Activated CD4-positive, alpha-beta T cell treated with anti-CD3 and anti-CD28 coated beads, Interleukin-2, Interleukin-4, amounts not matched to agents 100 ng/mL and 50 ng/mL, durations not matched to agents 16 hours and 8 hours (primary cell): Measurements from ENCODE around the gene PRKG1.
"Not testable (repeated sequence)": the region's sequence is repeated elsewhere in the genome, so short reads cannot be mapped to it uniquely, and the experiment has no call there.

Experiments used
- DNase-seq: peaks from one replicate; pipeline ENCODE4 v3.0.0-alpha.2; 2020; ENCODE audit warnings: low spot score

Gene PRKG1

DNA sequence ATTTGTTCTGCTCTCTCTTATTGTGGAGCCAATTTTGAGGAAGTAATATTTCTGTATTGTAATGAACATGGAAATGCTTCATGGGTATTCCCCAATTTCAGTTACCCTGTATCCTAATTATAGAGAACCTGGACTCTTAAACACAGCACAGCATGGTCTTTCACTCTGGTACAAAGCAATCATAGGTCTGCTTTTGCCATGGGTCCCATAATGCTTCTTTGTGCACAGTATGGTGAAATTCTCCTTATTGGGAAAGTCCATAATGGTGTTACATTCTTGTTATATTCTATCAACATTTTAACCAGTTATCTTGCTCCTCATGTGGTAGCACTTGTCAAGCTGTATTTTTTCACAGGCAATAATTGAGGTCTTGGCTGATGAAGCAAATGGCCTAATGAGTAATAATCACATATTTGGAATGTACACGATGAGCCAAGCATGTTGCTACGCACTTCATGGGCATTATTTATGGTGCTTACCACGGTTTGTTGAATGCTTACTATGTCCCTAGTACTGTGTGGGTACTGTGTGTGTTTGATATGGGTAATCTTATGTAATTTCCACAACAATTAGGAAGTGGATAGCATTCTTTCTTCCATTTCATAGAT, 42.9 kb downstream of the PRKG1 start:
- DNase-seq: no peak

DNA sequence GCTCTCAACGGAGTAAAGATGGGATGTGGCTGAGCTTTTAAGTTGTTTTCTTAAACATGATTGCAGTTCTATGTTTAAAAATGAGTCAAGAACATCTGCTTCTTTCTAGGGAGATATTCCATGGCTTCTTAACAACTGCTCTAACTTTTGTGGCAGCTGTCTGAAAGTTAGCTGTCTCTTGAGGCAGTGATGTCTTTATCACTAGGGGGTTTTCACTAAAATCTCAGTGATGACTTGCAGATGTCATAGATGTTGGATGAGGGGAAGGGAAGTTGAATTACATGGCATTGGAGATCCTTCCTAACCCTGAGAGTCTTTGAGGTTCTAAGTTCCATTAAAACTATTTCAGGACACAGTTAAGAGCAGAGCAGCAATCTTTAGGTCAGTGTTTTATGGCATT, 43.5 kb downstream of the PRKG1 start:
- no peak for DNase-seq

DNA sequence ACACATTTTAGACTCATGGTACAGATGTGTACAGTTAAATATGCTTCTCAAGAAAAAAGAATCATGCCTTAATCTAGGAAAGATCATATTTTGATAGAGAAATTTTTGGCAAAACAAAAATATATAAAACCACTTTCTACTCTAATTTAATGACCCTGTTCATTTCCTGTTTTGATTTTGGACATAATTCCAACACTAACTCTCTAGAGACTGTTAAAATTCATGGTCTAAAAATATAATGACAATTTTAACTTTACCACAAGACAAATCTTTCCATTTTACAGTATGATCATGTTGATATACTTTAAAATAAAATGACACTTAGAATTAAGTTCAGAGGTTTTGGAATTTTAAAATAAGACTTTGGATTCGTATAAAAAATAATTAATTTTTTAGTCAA, 45.2 kb downstream of the PRKG1 start:
- DNase-seq: no peak

DNA sequence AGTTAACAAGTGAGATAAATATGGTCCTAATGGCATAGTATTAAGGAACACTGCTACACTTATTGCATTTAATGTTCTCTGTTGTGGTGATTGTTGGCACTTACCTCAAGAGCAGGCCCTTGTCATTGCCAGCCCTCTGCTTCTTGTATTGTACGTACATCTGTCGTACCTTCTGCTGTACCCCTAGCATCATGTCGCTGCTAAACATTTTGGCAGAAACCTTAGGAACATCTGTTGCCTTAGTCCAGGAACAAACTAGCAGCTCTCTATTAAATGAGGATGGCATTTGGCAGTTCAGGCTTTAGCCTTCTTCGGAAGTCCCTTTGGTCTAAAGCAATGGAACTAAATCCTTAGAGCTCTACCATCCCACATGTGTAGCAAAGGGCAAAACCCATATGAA, 47.6 kb downstream of the PRKG1 start:
- no peak for DNase-seq

DNA sequence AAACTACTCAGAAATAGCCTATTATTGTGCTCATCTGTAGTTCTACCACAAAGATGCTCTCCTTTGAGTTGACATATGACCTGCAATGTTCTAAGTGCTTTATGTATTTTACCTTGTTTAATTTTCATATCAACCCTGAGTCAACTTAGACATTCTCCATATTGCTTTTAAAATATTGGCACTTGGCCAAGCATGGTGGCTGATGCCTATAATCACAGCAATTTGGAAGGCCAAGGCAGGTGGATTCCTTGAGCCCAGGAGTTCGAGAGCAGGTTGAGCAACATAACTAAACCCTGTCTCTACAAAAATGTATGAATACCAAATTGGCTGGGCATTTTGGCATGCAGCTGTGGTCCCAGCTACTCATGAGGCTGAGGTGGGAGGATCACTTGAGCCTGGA, 50.6 kb downstream of the PRKG1 start:
- DNase-seq: no peak

DNA sequence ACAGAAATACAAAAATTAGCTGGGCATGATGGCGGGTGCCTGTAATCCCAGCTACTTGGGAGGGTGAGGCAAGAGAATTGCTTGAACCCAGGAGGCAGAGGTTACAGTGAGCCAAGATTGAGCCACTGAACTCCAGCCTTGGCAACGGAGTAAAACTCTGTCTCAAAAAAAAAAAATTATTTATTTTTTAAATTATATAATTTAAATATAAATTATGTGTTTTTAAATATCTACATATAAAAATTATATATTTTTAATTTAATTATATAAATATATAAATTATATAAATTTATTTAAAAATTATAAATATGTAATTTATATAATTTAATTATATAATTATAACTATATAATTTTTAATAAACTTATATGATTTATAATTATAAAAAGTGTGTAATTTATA, 51.2 kb downstream of the PRKG1 start:
- no peak for DNase-seq

DNA sequence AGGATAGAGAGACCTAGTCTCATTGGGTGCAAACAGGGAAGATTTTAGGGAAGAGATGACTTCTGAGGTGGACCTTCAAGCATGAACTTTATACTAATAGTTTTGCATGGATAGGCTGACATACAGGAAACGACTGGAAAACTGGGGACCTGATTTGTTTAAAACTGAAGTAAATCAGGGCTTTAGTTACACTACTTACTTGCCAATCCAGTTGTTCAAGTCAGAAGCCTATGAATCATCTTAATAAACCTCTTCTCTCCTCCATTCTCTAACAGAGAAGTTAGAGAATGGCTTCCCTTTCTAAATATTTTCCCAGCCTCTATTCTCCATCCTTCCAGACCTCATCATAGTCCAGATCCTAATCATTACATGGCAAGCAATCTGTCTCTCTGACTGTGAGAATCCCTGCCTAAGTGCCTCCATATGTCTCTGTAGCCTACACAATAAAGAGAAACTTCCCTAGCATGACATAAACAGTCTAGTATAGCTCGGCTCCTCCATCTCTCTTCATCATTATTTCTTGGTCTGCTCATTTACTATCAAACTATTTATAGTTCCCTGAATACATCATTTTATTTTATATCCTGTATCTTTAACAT, 55.8 kb downstream of the PRKG1 start:
- DNase-seq: no peak

DNA sequence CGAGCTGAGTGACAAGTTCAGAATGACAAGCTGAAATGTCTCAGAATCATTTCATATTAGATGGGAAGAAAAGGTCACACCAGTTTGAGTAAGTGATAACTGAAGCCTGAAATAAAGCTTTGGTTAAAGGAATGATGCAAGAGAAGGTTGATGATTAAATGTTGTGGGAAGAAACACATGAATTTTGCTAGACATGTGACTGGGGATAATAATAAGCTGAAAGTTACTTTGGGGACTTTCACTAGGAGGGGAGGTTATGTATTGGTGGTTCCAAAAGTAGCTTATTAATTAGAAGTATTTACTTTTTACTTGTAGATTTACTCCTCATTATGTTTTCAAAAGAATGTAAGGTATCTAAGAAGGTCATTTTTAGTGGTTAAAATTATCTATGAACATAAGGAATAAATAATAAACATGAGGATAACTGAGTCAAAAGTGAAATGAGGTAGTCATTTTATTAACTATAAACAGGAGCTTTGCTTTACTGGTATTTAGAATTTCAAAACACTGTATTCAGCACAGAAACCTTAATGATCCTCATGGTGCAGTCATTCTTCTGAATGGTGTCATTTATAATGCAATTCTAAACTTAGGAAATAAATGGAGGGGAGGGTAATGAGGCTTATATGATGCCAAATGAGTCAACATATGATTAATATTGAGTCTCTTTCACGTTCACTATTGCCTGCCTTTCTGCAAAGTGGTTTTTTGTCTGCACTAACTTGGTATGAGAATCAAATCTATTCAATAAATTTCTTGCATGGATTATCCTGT, 63.7 kb downstream of the PRKG1 start:
- no peak for DNase-seq

DNA sequence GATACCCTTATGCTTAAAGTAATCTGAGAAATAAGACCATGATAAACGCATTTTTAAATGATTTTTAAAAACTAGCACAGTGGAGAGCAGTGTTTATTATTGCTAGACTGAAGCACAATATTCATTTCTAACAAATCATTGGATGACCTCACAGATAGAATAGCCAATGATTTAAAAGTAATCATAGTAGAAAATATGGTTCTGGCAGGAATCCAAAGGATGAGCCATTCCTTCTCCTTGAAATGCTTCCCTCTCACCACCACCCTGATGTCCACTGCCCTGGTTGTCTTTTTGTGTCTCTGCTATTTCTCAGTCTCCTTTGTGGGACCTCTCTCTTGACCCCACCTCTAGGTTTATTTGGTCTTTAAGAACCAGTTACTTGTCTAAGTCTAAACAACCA, 64.9 kb downstream of the PRKG1 start:
- DNase-seq: no peak

DNA sequence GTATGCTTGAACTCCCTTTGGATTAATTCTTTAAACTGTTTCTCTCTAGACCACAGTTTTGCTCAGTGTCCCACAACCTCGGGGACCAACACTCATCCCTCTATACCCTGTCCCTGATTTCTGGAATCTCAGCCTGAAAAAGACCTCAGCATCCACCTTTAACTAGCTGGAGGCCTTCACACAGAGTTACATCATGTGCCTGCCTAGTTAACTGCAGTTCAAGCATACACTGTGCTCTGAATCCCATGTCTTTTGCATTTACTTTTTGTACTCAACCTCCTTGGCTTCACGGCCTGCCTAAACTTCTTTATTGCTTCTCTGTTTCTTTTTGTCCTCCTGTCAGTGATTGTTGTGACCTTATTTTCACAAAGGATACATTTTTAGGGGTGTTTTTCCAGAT, 66.7 kb downstream of the PRKG1 start:
- DNase-seq: no peak

DNA sequence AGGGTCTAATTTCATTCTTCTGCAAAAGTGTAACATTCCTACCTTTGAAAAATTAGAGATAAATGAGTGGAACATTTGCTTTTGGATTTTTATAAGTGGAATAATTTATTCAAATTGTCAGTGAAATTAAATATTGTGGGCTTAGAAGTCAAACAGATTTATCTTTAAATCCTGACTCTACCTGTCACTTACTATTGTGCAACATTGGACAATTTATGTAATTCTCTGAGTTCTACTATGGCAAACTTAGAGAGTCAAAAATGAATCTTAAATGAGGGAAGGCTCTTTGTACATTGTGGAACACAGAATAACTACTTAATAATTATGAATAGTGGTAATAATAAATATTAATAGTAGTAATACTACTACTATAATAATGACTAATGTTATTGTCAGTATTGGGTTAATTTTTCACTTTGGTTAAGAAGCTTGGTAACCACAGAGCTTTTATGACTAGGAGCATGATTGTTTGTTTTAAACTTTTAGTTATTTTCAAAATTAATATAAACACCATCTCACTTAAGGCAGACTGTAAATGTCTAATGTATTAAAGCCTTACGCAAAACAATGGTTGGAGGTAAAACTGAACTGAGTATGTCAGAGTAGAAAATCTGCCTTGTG, 70.0 kb downstream of the PRKG1 start:
- DNase-seq: no peak

DNA sequence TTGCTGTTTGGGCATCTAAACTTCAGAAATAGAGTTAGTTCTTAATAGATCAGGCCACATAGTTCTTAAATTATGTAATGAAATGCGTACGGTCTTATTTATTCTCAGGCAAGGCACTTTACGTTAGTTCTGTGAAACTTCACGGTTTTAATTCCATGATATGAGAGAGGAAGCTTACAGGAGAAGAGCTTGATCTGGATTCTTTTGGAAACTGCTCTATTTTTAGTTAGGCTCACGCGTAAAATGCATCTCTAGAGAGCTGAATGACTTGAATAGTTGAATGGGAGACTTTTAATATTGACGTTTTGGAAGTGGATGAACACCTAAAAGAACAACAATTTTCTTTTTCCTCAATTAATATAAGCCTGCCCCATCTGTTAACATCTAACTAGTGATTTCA, 71.1 kb downstream of the PRKG1 start:
- DNase-seq: no peak

DNA sequence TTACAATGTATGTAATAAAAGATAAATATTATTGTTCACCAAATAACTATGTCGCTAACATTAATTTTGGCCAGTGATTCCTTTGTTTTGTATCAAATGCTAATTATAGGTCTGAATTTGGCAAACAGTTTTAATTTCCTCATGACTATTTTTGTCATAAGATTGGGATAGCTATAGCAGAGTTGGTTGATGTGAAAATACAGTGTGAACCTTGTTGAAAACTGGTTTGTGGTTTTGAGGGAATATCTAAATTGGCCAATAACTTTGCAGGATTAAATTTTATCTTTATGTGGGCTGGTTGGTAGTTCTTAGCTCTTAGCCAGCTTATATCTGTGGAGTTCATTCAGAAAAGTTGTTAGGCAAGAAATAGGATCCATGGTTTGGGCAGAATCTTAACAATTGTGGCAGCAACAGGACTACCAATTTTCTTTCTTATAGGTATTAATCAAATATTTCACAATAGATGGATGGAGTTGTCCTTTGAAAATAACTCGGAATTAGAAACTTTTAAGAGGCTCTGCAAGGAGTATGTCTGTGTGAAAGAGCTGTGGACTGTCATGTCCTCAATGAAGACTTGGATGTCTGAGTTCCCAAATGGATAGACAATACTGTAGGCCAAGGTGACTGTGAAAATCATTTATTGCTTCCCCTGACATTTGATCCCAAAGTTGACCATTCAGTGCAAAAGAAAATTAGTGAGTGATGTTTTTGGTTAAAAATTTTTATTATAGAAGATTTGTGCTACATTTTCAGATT, 73.5 kb downstream of the PRKG1 start:
- no peak for DNase-seq

DNA sequence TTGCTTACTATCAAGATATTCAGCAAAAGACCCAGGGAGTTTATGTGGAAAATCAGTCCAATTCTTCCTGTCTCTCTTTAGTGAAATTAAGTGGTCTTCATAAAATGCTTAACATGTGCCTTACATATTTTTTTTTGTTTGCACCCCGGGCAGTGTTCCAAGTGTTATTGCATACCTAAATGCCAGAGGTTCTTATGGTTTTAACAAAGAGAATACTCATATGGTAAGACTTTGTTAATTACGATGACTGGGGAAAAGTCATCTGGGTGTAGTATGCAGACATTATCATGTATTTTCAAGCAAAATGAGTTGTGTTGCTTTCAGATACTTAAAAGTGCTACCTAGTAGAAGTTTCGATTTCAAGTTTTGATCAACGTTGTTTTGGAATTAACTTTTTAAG, 82.6 kb downstream of the PRKG1 start:
- no peak for DNase-seq

DNA sequence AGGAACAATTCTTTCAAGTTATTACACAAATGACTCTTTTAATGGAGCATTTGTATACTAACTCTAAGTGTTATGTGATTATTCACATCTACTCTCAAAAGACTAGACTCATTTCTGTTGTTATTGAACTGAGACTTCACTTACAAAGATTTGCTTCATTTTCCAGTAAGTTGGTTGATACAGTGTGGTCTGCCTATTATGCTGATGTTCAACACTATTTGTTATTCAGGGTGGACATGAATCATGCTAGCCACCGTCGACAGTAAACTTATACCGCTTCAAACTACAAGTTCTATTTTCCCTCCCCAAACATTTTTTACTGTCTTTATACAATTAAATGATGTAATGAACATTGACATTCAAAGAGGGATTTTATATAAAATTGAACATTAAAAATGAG, 84.5 kb downstream of the PRKG1 start:
- DNase-seq: no peak

DNA sequence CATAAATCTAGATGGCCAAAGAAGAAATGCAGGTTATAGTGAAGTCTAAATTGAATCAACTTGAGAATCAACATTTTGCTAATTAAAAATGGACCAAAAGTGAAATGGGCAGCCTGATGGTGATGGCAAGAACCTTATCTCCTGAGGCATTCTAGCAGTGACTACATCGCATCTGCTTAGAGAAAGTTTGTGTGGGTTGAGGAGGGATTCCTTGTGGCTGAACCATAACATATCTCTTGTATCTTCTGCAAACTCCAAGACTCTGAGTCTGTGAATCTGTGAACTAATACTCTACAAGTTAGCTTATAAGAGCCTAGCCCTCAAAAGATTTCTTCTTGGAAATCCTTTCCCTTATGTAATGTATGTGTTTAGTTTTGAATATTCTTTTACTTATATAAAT, 85.6 kb downstream of the PRKG1 start:
- no peak for DNase-seq

DNA sequence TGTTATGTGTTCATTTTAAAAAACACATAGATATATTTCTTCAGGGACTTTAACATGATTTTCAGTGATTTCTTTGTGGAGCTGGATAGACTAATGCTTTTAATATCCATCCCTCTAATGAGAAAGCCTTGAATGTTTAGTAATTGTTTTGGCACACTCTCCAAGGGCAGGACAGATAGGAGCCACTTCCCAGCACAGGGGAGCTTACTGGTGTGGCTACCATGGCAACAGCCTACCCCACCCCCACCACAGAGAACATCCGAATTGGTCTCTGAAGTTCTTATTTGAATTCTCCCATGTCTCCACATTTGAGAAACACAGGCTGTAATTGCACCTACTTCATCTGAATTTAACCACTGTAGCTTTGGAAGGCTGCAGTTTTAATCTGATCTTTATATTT, 87.7 kb downstream of the PRKG1 start:
- DNase-seq: no peak

DNA sequence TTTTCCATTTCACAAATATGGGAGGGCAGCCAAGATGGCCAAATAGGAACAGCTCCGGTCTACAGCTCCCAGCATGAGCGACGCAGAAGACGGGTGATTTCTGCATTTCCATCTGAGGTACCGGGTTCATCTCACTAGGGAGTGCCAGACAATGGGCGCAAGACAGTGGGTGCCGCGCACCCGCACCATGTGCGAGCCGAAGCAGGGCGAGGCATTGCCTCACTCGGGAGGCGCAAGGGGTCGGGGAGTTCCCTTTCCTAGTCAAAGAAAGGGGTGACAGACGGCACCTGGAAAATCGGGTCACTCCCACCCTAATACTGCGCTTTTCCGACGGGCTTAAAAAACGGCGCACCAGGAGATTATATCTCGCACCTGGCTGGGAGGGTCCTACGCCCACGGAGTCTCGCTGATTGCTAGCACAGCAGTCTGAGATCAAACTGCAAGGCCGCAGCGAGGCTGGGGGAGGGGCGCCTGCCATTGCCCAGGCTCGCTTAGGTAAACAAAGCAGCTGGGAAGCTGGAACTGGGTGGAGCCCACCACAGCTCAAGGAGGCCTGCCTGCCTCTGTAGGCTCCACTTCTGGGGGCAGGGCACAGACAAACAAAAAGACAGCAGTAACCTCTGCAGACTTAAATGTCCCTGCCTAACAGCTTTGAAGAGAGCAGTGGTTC, 89.2 kb downstream of the PRKG1 start:
- not testable (repeated sequence) for DNase-seq

DNA sequence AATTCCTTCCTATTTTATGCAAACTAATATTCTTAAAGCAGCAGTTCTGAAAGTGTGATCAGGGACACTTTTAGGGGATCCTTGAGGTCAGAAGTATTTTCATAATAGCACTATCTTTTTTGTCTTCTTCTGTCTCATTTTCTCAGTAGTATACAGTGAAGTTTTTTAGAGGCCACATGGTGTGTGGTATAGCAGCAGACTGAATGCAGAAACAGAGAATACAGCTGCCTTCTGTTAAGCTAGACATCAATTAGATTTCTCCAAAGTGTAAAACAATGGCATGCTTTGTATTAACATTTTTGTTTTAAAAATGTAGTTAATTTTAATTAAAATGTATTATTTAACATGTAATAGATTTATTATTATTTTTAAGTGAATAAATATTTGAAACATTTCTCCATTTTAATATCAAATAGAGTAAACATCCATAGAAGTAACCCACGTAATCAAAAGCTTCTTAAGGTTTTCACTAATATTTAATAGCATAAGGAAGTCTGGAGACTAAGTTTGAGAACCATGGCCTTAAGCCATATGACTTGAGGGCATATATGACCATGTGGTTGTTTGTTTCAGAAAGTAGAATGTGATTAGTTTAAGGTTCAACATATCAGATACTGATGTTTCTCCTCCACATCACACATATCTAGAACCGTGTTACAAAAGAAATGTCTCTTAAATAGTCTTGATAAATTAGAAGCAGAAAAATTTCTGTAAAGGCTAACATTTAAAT, 94.0 kb downstream of the PRKG1 start:
- DNase-seq: no peak

DNA sequence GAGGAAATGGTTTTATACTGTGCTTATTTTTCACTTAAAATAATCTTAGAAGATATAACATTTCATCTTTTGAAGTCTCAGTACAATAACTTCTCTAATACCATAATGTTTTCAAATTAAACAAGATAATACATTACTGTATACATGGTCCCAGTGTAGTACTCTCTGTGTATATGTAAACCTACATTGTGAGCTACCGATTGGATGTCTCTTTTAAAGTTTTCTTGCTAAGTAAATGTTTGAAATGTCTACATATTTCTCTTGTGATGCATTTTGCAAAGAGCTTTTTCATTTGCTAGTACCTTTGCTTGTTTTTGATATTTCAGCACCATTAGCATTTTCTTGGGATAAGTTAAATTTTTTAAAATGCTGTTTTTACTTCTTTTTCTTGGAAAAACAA, 94.8 kb downstream of the PRKG1 start:
- DNase-seq: no peak

DNA sequence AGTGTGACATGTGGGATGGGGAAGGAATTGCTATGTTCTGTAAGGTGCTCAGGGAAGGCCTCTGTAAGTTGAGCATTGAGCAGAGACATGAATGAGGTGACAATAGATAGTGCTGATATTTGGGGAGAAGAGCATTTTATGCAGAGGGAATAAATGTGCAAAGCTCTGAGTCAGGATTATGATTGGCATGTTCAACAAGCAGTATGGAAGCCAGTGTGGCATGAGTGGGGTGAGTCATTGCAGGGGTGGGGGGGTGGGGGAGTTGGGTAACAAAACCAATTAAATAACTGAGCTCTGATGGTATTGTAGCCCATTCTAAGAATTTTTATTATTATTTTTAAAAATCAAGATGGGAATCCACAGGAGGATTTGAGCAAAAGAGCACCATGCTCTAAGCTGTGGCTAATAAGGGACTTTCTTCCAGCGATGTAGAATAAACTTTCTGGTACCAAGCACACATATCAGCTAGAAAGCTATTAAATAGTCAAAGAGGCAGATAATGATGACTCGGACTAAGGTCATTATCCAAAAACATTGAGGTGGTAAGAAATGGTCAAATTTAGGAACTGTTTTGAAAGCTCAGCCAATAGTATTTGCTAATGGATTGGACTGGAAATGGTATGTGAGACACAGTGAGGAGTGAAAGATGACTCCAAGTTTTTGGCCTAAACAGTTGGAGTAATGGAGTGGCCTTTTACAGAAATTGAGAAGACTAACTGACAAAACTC, 96.4 kb downstream of the PRKG1 start:
- no peak for DNase-seq
